ENCODE measurements around the gene MYO5B.

The MYO5B gene

GRCh38 chr18:50008306-50008705 is 186.6 kb downstream of the MYO5B start:
- no peak for DNase-seq

GRCh38 chr18:50006470-50007046 is 188.4 kb downstream of the MYO5B start:
- DNase-seq = no peak

GRCh38 chr18:50004013-50004412 is 190.9 kb downstream of the MYO5B start:
- DNase-seq = no peak

DNA sequence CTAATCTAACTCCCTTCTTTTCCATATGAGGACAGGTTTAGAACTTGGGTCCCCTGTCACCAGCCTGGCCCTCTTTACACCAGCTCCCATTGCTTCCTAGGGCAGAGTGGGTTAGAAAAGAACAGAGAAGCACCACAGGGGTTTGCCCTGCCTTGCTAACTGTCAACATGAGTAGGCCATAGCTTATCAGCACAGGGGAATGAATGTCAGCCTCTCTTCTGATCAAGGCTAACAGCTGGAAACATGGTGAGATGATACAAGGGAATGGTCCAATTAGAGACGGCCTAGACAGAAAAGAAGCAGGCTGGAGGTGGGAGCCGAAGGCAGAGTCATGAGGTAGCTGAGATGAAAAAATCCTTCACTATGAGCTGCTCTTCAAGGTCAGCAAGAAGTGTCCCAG is 192.2 kb downstream of the MYO5B start:
- DNase-seq = no peak

- DNase-seq = no peak
Observed at GRCh38 chr18:50000227-50000626, 194.7 kb downstream of the MYO5B start.

GRCh38 chr18:49999128-49999527 is 195.8 kb downstream of the MYO5B start:
- DNase-seq = no peak

DNA sequence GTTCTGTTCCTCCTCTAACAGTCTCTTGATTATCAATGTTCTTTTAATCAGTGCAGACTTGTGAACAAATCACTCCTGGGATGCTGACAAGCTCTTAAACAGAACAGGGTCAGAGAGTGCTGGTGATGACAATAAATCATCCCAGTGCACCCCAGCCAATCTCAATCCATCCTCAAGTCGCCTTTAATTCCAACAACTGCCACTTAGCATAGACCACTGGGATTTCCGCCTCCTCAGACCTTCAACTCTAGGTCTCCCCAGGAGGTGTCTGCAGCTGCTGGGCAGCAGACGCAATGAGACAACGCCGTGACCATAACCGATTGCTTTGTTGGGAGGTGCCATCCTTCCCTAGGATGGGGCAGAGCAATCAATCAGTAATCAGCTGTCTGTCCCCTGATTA is 197.4 kb downstream of the MYO5B start:
- DNase-seq = no peak

GRCh38 chr18:49994410-49994809 is 200.5 kb downstream of the MYO5B start:
- DNase-seq = no peak

GRCh38 chr18:49993299-49993698 is 201.6 kb downstream of the MYO5B start:
- no peak for DNase-seq

- no peak for DNase-seq
Observed at GRCh38 chr18:49988733-49989132, 206.2 kb downstream of the MYO5B start.

- no peak for DNase-seq
Observed at GRCh38 chr18:49988101-49988500, 206.8 kb downstream of the MYO5B start.

GRCh38 chr18:49985236-49985635 is 209.7 kb downstream of the MYO5B start:
- no peak for DNase-seq

DNA sequence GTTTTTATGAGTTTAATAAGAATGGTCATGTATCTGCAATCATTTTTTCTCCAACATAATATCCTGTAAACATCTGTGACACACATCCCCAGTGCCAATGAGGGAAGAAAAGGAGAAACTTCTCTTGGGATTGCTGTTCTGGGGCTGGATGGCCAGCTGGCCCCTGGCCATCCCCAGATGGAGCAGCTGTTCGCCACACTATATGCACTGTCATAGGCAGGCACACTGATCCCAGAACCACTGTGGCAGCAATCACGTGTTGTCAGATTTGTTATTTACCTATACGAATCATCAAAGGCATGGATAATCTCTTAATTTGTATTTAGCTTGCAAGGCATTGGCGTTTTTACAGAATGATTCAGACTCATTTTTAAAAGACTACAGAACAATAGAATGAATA is 214.1 kb downstream of the MYO5B start:
- DNase-seq = no peak

DNA sequence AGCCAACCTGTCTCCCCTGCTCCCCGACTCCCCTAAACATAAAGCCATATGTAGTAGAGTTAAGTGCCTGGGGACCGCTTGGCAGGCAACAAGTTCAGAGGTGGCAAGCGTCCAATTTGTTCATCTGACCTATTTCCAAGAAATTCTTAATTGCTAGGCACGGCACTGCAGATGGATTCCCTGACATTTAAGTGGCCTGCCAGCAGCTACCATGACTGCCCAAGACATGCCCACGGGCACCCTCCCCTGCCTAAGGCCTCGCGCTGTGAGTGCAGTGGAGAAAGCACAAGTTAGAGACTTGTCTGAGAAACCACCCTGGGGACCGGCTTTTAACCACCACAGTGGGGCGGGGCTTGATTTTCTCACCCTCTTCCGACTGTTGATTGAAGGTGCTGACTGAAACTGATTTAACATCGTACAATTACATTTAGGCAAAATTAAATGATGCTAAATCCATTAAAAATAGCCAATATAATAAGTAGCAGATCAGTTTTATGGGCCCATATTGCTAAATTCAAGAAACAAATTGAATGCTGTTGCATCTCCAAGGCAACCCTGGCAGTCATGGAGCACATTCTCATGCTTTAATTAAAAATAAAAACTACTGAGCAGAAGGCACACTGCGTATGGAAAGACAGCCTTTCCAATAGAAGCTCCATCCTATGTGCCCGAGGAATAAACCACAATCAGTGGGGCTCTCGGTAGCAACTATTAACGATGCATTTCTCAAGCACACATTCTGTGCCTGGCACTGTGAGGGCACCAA is 218.0 kb downstream of the MYO5B start:
- DNase-seq = no peak

DNA sequence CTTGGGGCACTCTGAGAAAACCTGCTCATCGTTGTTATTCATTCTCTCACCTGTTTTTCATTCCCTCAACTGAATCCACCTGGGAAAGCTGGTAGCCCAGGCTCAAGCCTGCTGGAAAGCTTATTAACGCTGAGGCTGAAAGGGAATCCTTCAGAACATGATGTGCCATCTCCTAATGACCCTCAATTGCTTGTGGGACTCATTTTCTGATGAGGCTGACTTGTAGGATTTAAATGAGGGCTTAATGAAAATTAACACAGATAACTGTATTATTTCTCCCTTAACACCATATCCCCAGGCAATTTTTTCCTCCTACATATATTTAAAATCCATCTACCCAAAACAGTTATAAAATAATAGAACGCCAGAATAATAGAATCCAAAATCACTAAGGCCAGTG is 218.9 kb downstream of the MYO5B start:
- DNase-seq = no peak

- no peak for DNase-seq
Observed at GRCh38 chr18:49974079-49974478, 220.9 kb downstream of the MYO5B start.

DNA sequence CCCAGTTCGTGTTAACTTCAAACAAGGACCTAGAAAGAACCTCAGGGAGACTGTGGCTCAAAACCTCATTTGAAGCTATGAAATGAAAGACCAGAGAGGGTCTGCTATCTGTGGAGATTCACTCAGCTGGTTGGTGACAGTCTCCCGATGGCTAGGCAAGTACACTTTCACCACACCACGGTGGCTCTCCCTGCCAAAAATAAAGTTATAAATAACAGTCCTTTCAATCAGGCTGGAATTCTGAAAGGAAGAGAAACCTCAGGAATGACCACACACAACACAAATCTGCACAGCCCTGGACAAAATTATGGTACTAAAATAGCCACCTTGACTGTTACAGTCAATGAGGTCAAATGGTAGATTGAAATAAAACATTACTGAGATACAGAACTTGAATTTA is 221.4 kb downstream of the MYO5B start:
- DNase-seq = no peak

- no peak for DNase-seq
Observed at GRCh38 chr18:49972535-49972934, 222.4 kb downstream of the MYO5B start.

DNA sequence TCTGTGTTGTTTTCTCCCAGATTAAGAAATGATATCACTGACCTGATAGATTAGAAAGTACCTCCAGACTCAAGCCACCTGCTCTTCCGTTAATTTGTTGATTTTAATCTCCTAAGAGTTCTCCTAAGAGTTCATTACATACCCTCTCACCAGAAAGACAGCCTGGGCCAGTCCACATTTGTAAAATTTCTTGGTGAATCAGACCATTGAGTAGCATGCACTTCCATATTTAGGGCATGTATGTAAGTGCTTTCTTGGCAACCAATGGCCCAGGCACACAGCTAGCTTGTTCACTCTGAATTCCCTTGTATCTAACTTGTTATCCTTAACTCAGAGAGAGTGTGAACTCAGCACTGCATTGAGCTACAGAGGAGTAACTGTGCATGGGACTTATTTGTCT is 223.5 kb downstream of the MYO5B start:
- no peak for DNase-seq

DNA sequence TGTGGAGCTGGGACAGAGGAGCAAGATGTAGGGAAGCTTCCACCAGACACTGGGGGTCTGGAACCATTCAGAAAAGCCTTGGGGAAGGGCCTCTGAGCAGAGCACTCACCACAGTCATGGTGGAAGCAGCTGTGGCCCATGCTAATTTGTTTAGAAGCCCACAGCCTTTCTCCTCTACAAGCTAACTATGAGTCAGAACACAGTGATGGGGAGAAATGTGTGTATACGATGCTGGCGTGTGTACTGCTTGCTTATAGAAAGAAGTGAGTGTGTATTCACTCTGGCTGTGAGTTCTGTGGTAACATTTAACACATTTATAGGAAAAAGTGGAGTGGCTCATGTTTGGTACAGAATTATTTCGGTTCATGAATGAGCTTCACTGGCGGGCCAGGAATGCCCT is 224.6 kb downstream of the MYO5B start:
- DNase-seq = no peak

GRCh38 chr18:49968644-49969309 is 226.2 kb downstream of the MYO5B start:
- DNase-seq = no peak

GRCh38 chr18:49967636-49968313 is 227.2 kb downstream of the MYO5B start:
- DNase-seq = no peak

DNA sequence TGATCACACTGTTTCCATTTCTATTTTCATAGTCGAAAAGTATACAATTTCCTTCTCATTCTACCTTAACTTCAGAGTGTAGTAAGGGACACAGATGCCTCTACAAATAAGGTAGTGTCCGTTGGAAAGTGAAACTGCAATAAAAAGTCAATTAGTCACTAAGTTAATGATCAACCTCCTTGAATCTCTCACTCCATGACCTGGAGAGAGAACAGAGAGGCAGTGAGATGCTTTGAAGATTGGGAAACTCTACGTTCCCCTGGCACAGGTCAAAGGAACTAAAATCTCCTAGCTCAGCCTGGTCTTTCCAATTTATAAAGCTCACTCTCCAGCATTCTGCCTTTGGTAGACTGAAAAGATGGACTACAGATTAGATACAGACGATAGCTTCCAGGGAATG is 227.8 kb downstream of the MYO5B start:
- no peak for DNase-seq

- DNase-seq = no peak
Observed at GRCh38 chr18:49966090-49966489, 228.9 kb downstream of the MYO5B start.
